Ectodermal cell (in vitro differentiated cells): ENCODE data around the gene PACRGL.

ENCODE experiments used
- H3K27ac ChIP-seq: 2 replicates; pipeline ENCODE4 v1.7.0; 2013; ENCODE audit warnings: mild to moderate bottlenecking, low read depth, low read length; ENCODE audit not compliant: insufficient read depth, poor library complexity, severe bottlenecking
- H3K27me3 ChIP-seq: 2 replicates; pipeline ENCODE4 v1.7.0; 2013; ENCODE audit warnings: mild to moderate bottlenecking, low read length; ENCODE audit not compliant: insufficient read depth, control insufficient read depth, poor library complexity, severe bottlenecking
- H3K36me3 ChIP-seq: one replicate; pipeline ENCODE4 v1.7.0; 2013; ENCODE audit warnings: low read length; ENCODE audit not compliant: control insufficient read depth, insufficient read depth
- H3K4me1 ChIP-seq: one replicate; pipeline ENCODE4 v1.7.0; 2013; ENCODE audit warnings: low read length; ENCODE audit not compliant: control insufficient read depth, insufficient read depth
- H3K4me3 ChIP-seq: 2 replicates; pipeline ENCODE4 v1.7.0; 2013; ENCODE audit warnings: low read depth, low read length, control low read depth; ENCODE audit not compliant: insufficient read depth
- H3K9me3 ChIP-seq: 2 replicates; pipeline ENCODE4 v1.7.0; 2013; ENCODE audit warnings: mild to moderate bottlenecking, low read length, moderate library complexity; ENCODE audit not compliant: control insufficient read depth
- WGBS, 2 experiments: methylation state at CpG; one replicate each; pipeline ENCODE4 v1.1.7; 2013; ENCODE audit warnings: missing lambda C conversion rate in 2 of 2; 5-methylcytosine and 5-hydroxymethylcytosine counted together

Gene PACRGL

GRCh38 chr4:20679951-20680350, 20.3 kb upstream of the PACRGL start:
- H3K4me3 ChIP-seq: no peak overlapping the region
- no peaks in the 10 kb centered on the region for H3K36me3 ChIP-seq
- H3K27ac ChIP-seq: no peak overlapping the region
- H3K4me1 ChIP-seq: no peaks in the 10 kb centered on the region
- H3K9me3 ChIP-seq: no peaks in the 10 kb centered on the region
- WGBS, 2 experiments: 86 to 90% methylated on average over 1 of the region's 1 CpG
- no peaks in the 10 kb centered on the region for H3K27me3 ChIP-seq

DNA sequence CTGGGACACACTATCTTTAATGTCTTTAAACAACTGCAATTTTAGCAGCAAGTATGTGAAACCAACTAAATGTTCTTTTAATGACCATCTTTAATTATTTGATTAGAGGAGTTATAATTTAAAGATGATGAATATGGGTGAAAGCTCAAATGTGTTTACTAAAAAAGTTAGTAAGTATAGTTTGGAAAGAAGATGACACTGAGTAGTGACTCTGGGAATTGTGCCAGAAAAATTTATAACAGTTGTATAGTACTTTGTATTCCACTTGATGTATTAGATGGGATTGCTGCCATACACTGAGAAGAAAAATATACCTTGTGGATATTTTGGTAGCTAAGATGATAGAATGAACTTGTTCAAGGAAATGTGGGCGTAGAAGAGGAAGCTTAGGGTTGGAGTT, 19.5 kb upstream of the PACRGL start:
- WGBS, 2 experiments: 93 to 94% methylated on average over 1 of the region's 1 CpG
- no peak overlapping the region for H3K27ac ChIP-seq
- H3K4me1 ChIP-seq: no peaks in the 10 kb centered on the region
- no peaks in the 10 kb centered on the region for H3K27me3 ChIP-seq
- H3K9me3 ChIP-seq: no peaks in the 10 kb centered on the region
- H3K4me3 ChIP-seq: no peak overlapping the region
- no peaks in the 10 kb centered on the region for H3K36me3 ChIP-seq

- WGBS, 2 experiments: 93 to 100% methylated on average over 1 of the region's 1 CpG
These were observed 19.0 kb upstream of the PACRGL start for GRCh38 chr4:20681271-20681670.

DNA sequence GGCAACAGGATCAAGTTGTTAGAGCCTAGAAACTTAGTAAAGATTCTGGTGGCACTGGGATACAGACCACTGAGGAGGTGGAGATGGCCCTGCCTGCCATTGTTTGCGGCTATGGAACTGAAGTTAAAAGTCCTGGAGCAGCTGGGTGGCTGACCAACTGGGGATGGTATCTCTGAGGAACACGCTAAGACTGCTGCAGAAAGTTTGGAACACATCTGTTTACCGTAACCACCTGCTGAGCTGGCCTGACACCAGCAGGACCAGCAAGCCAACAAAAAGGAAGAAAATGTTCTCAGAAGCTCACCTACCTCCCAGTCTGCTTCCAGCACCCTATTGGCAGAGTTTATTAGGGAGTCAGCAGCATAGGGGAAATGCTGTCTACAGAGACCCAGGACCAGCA, 17.4 kb upstream of the PACRGL start:
- 94 to 97% methylated on average over 3 of the region's 3 CpGs for WGBS, 2 experiments
- Histone ChIP-seq H3K36me3 (no peaks in the 10 kb centered on the region), H3K4me3 (no peak overlapping the region), H3K4me1 (no peaks in the 10 kb centered on the region), H3K27me3 (no peaks in the 10 kb centered on the region), H3K27ac (no peak overlapping the region), H3K9me3 (no peaks in the 10 kb centered on the region)

More at GRCh38 chr4:20681271-20681670, 19.0 kb upstream of the PACRGL start:
- H3K4me3 ChIP-seq: no peak overlapping the region
- H3K27me3 ChIP-seq: no peaks in the 10 kb centered on the region
- no peaks in the 10 kb centered on the region for H3K9me3 ChIP-seq
- no peaks in the 10 kb centered on the region for H3K4me1 ChIP-seq
- H3K27ac ChIP-seq: no peak overlapping the region
- no peaks in the 10 kb centered on the region for H3K36me3 ChIP-seq

DNA sequence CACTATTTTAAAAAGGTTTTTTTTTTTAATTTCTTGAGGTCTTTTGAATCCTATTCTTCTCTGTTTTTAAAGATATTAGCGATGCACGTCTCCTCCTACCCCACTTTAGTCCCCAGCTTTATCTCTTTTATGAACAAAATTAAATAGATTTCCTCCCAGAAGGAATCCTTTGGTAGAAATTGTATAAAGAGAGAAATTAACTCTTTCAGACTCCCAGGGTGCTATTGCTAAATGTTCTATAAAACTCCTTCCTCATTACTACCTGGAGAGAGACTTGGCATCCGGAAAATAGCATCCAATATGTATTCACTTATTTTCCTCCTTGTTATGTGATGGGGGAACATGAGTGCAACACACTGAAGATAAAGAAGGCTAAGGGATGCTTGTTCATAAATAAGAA, 16.5 kb upstream of the PACRGL start:
- H3K36me3 ChIP-seq: no peaks in the 10 kb centered on the region
- no peaks in the 10 kb centered on the region for H3K4me1 ChIP-seq
- no peaks in the 10 kb centered on the region for H3K9me3 ChIP-seq
- H3K4me3 ChIP-seq: no peak overlapping the region
- H3K27ac ChIP-seq: no peak overlapping the region
- H3K27me3 ChIP-seq: no peaks in the 10 kb centered on the region
- 100% methylated on average over 1 of the region's 3 CpGs; no CpG with 5 or more reads in 1 of the 2 experiments for WGBS, 2 experiments

- no peaks in the 10 kb centered on the region for H3K9me3 ChIP-seq
- no peak overlapping the region for H3K27ac ChIP-seq
- no peak overlapping the region for H3K4me3 ChIP-seq
- no peaks in the 10 kb centered on the region for H3K27me3 ChIP-seq
- H3K36me3 ChIP-seq: no peaks in the 10 kb centered on the region
- H3K4me1 ChIP-seq: no peaks in the 10 kb centered on the region
- 20 to 47% methylated on average over 4 to 6 of the region's 6 CpGs for WGBS, 2 experiments
These were observed 15.2 kb upstream of the PACRGL start for GRCh38 chr4:20684852-20685763.

GRCh38 chr4:20687864-20688263, 12.4 kb upstream of the PACRGL start:
- Histone ChIP-seq H3K4me3 (no peak overlapping the region), H3K36me3 (no peaks in the 10 kb centered on the region), H3K4me1 (no peaks in the 10 kb centered on the region), H3K27ac (no peak overlapping the region), H3K27me3 (no peaks in the 10 kb centered on the region), H3K9me3 (no peaks in the 10 kb centered on the region)
- 85 to 90% methylated on average over 1 to 3 of the region's 3 CpGs for WGBS, 2 experiments

- 92% methylated on average over 1 of the region's 1 CpG; no CpG with 5 or more reads in 1 of the 2 experiments for WGBS, 2 experiments
- Histone ChIP-seq H3K4me3 (no peak overlapping the region), H3K27ac (no peak overlapping the region), H3K4me1 (peaks cover 8% of the 10 kb centered on the region), H3K9me3 (no peaks in the 10 kb centered on the region), H3K36me3 (no peaks in the 10 kb centered on the region), H3K27me3 (no peaks in the 10 kb centered on the region)
These were observed 3.4 kb upstream of the PACRGL start for GRCh38 chr4:20696815-20697214.

DNA sequence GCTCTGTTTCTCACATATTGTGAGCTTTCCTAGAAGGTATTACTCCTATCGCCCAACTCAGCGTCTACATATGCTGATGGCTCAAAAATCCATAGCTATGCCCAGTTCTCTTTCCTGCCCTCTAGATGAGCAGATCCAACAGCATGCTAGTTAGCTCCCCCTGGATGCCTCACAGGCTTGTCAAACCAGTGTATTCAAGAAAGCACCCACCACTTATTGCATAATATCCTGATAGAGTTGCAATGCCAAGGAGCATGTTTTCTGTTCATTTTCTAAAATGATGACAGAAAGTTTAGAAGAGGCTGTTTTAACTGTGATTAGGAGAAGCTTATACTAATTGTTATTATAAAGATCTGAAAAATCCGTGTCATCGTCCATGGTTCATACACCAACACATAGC, 1.9 kb upstream of the PACRGL start:
- 97 to 99% methylated on average over 4 of the region's 4 CpGs for WGBS, 2 experiments
- Histone ChIP-seq H3K9me3 (no peaks in the 10 kb centered on the region), H3K27me3 (no peaks in the 10 kb centered on the region), H3K4me3 (no peak overlapping the region), H3K27ac (no peak overlapping the region), H3K36me3 (no peaks in the 10 kb centered on the region), H3K4me1 (peaks cover 8% of the 10 kb centered on the region)

GRCh38 chr4:20698820-20699219, 1.4 kb upstream of the PACRGL start:
- H3K9me3 ChIP-seq: no peaks in the 10 kb centered on the region
- no peaks in the 10 kb centered on the region for H3K27me3 ChIP-seq
- WGBS, 2 experiments: 99 to 100% methylated on average over 2 to 4 of the region's 4 CpGs
- H3K4me3 ChIP-seq: no peak overlapping the region
- H3K36me3 ChIP-seq: no peaks in the 10 kb centered on the region
- no peak overlapping the region for H3K27ac ChIP-seq
- H3K4me1 ChIP-seq: peaks cover 8% of the 10 kb centered on the region
